ENCODE measurements around the gene NKAIN2.

NKAIN2 gene

GRCh38 chr6:123990376-123990775 lies 186.7 kb downstream of the NKAIN2 start:
- no peak for DNase-seq (ENCODE audit: low read depth)
- no peak overlapping the region for H3K4me3 ChIP-seq (ENCODE audit: control insufficient read depth, low read depth, low read length)
- TF ChIP-seq, protein P1, sequence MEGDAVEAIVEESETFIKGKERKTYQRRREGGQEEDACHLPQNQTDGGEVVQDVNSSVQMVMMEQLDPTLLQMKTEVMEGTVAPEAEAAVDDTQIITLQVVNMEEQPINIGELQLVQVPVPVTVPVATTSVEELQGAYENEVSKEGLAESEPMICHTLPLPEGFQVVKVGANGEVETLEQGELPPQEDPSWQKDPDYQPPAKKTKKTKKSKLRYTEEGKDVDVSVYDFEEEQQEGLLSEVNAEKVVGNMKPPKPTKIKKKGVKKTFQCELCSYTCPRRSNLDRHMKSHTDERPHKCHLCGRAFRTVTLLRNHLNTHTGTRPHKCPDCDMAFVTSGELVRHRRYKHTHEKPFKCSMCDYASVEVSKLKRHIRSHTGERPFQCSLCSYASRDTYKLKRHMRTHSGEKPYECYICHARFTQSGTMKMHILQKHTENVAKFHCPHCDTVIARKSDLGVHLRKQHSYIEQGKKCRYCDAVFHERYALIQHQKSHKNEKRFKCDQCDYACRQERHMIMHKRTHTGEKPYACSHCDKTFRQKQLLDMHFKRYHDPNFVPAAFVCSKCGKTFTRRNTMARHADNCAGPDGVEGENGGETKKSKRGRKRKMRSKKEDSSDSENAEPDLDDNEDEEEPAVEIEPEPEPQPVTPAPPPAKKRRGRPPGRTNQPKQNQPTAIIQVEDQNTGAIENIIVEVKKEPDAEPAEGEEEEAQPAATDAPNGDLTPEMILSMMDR (conservative IDR thresholded peaks at IDR 0.05; ENCODE audit: control insufficient read depth, insufficient read depth, low read depth, low read length): no peak

DNA sequence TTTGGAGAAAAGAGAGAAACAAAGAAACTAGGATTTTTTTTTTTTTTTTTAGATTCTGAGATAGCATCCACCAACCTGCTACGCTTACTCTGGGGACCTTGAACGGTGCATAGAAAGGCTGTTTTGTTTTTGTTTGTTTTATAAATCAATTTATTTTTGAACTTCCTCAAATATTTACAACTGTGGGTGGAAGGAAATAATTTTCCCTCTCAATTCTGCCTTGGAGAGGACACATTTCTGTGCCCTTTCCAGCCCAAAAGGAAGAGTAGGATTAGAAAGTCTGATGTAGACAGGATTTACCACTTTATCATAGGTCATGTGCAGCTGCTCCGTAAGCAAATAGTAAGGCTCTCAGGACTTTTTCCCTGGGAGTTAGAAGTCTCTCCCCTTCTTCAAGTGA lies 190.5 kb downstream of the NKAIN2 start:
- no peak overlapping the region for H3K4me3 ChIP-seq (ENCODE audit: control insufficient read depth, low read depth, low read length)
- TF ChIP-seq, protein P1 (conservative IDR thresholded peaks at IDR 0.05; ENCODE audit: control insufficient read depth, insufficient read depth, low read depth, low read length): no peak
- DNase-seq (ENCODE audit: low read depth): no peak

DNA sequence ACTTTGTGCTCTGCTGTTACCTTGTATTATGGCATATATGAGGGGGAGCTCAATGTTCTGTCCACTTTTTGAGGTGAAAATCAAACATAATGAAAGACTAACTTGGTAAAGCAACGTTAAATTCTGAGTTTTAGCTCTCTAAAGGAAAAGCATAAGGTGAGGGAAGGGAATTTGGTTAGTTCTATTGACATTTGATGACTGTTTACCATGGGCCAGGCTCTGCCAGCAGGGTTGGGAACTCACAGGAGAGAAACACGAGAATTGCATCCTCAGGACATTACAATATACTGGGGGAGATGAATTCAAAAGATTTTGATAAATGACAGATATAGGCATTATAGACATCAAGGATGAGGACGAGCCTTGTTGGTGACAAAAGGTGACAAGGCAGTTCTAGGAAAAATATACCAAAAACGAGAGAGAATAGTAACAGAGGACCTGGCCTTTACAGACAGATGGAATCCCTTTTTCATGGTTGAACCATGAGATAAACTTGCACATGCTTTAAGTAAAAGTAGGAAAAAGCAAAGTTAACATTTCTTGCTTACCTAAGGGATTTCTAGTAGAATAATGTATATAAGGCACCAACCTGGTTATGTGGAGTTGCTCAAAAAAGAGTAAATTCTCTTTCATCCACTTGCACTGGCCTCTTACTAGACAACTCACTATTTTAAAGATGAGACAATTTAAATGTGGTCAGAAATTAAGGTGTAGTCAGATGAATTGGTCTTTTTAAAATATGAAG lies 191.4 kb downstream of the NKAIN2 start:
- no peak for DNase-seq (ENCODE audit: low read depth)
- TF ChIP-seq, protein P1 (conservative IDR thresholded peaks at IDR 0.05; ENCODE audit: control insufficient read depth, insufficient read depth, low read depth, low read length): no peak
- H3K4me3 ChIP-seq (ENCODE audit: control insufficient read depth, low read depth, low read length): no peak overlapping the region

GRCh38 chr6:123997223-123997622 lies 193.6 kb downstream of the NKAIN2 start:
- DNase-seq (ENCODE audit: low read depth): no peak
- TF ChIP-seq, protein P1 (conservative IDR thresholded peaks at IDR 0.05; ENCODE audit: control insufficient read depth, insufficient read depth, low read depth, low read length): no peak
- no peak overlapping the region for H3K4me3 ChIP-seq (ENCODE audit: control insufficient read depth, low read depth, low read length)

DNA sequence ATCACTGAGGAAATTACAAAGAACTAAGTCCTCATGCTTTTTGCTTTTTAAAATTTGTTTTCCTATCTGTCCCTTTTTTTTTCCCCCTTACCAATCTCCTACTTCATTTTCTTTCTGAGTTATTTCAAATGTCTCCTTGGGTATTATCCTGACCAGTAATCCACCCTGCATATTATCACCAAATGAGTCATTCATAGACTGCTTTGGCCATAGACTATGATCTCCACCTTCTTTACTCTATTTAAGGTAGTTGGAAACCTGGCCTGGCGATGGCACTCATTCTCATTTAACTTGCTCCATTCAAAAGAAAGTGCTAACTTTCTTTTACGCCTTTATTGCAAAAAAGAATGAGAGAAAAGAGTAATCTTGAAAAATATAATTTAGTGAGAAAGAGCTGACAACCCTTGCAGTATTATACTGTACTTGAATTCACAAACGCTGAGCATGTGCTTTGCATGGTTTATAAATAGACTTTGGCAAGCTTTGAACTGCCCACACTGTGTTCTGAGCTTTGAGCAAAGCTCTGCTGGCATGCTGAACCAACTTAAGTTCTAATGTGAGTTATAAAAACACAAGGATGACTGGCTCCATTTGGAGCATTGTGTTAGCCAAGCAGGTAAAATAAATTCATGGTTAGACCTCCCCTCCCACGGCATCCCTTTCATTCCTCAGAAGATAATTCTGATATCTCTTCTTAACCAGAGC lies 198.9 kb downstream of the NKAIN2 start:
- DNase-seq (ENCODE audit: low read depth): no peak
- TF ChIP-seq, protein P1 (conservative IDR thresholded peaks at IDR 0.05; ENCODE audit: control insufficient read depth, insufficient read depth, low read depth, low read length): no peak
- H3K4me3 ChIP-seq (ENCODE audit: control insufficient read depth, low read depth, low read length): no peak overlapping the region

DNA sequence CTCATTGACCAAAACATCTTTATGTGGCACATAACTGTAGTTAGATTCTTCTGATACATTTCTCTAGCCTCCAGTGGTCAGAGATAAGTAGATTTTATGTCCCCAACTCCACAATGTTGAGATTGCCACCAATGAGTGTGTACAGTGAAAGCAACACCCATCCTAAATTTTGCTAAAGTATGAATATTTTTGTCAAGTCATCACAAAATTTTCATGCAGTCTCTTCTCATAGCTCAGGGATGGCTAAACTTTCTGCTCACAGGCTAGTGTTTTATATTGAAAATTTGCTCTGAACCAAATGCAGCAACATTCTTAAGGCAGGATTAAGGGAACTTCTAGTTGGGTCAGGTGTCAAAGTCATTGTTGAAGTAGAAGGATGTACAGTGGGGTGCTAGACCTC lies 203.6 kb downstream of the NKAIN2 start:
- no peak for DNase-seq (ENCODE audit: low read depth)
- H3K4me3 ChIP-seq (ENCODE audit: control insufficient read depth, low read depth, low read length): no peak overlapping the region
- TF ChIP-seq, protein P1 (conservative IDR thresholded peaks at IDR 0.05; ENCODE audit: control insufficient read depth, insufficient read depth, low read depth, low read length): no peak

Data from fibroblast of mammary gland (primary cell).